IMR-90 (cell line): Measurements from ENCODE around the gene TEX261.

Experiments used
- CTCF ChIP-seq: conservative IDR thresholded peaks from 2 replicates; pipeline ENCODE4 v1.5.1; 2012; ENCODE audit warnings: mild to moderate bottlenecking, low read depth, low read length, improper control_type of control experiment
- FOS ChIP-seq: fragments of 150-350 bp; IDR thresholded peaks from 2 replicates; pipeline ENCODE4 v1.6.1; 2016; ENCODE audit warnings: low read depth, low read length
- MAZ ChIP-seq: IDR thresholded peaks from 2 replicates; pipeline ENCODE4 v1.6.1; 2012; ENCODE audit warnings: low read depth, mild to moderate bottlenecking, low read length, improper control_type of control experiment, moderate library complexity, borderline replicate concordance
- NFE2L2 ChIP-seq: fragments of 150-350 bp; IDR thresholded peaks from 2 replicates; pipeline ENCODE4 v1.6.1; 2016; ENCODE audit warnings: low read depth, mild to moderate bottlenecking, low read length
- POLR2A ChIP-seq: IDR thresholded peaks from 2 replicates; pipeline ENCODE4 v1.6.1; 2012; ENCODE audit warnings: mild to moderate bottlenecking, low read depth, low read length
- RFX5 ChIP-seq: IDR thresholded peaks from 2 replicates; pipeline ENCODE4 v1.8.0; 2012; ENCODE audit warnings: low read depth, mild to moderate bottlenecking, low read length, moderate library complexity

DNA sequence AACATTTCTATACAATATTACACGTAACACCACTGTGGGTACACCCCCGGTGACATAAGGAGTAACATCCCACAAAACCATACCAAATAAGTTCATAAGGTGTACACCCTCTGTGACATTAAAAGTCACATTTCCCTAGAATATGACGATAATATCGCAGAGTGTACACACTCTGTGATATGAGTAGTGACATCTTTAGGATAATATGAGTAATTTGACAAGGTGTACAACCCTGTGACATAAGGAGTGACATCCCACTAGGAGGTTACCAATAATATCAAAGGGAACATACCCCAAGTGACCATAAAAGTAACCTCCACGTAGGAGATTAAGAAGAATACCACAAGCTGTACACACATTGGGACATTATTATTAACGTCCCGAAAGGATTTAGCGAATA lies 24.0 kb upstream of the TEX261 start:
- TF ChIP-seq NFE2L2 (no peak), FOS (no peak), MAZ (no peak), CTCF (no peak), RFX5 (no peak), POLR2A (no peak)
